ENCODE data around the gene KCNK7. TPM values are rescaled to one million over a fixed set of nuclear protein-coding genes. Genes with fewer than 3 reads are reported as not detected.

Gene KCNK7
- total and polyA plus RNA-seq, 2 donors (not counting 3 experiments of a cell fraction or from before 2014, with no cell fraction given), result 0.17 to 0.60 TPM

- POLR2A ChIA-PET, result no interaction called here
- Histone ChIP-seq H3K27me3 (ENCODE audit: control insufficient read depth in 2 of 2, insufficient read depth in 2 of 2, low read length in 2 of 2) (no peaks in the 10 kb centered on the region), H3K9ac (replicated peaks; ENCODE audit: extremely low read depth, insufficient read depth, low read length) (no peak overlapping the region), H3K36me3 (ENCODE audit: control insufficient read depth in 2 of 2, extremely low read depth in 1 of 2, insufficient read depth in 2 of 2, low read length in 2 of 2) (no peaks in the 10 kb centered on the region), H3K27ac (ENCODE audit: insufficient read depth, low read depth, low read length) (no peak overlapping the region), H3K4me2 (ENCODE audit: insufficient read depth, low read length) (no peak overlapping the region), H4K20me1 (replicated peaks; ENCODE audit: control insufficient read depth, extremely low read depth, insufficient read depth, low read length) (no peaks in the 10 kb centered on the region), H3K9me1 (replicated peaks; ENCODE audit: control insufficient read depth, extremely low read depth, insufficient read depth, low read length) (no peaks in the 10 kb centered on the region), H3K4me1 (ENCODE audit: control insufficient read depth, extremely low read depth, insufficient read depth, low read length) (peaks cover 20% of the 10 kb centered on the region), H2AFZ (ENCODE audit: low read depth, low read length) (no peak overlapping the region), H3K4me3 (replicated peaks in 1 of 3; ENCODE audit: insufficient read depth in 1 of 3, low read depth in 1 of 3, low read length in 3 of 3) (no peak overlapping the region), H3K9me3 (replicated peaks; ENCODE audit: control insufficient read depth, insufficient read depth, low read length) (no peaks in the 10 kb centered on the region), H3K79me2 (ENCODE audit: control insufficient read depth, insufficient read depth, low read length) (no peaks in the 10 kb centered on the region)
- TF ChIP-seq EZH2 (IDR thresholded peaks at IDR 0.05; ENCODE audit: borderline replicate concordance, low read depth, low read length, severe bottlenecking) (no peak), MYC (IDR thresholded peaks at IDR 0.05; ENCODE audit: low read depth, low read length) (no peak), GATA2 (IDR thresholded peaks at IDR 0.05; ENCODE audit: insufficient read depth, insufficient read length, low read depth, low read length) (no peak), JUN (IDR thresholded peaks at IDR 0.05; ENCODE audit: borderline replicate concordance, insufficient read depth, insufficient read length, low read depth) (no peak), POLR2A (IDR thresholded peaks at IDR 0.05; ENCODE audit: low read depth, low read length) (no peak), POLR2AphosphoS5 (IDR thresholded peaks at IDR 0.05; ENCODE audit: insufficient read depth, low read depth, low read length) (no peak), CTCF (IDR thresholded peaks at IDR 0.05; ENCODE audit: extremely low read depth in 1 of 2, insufficient read depth in 1 of 2, low read depth in 1 of 2, low read length in 2 of 2) (no peak), FOS (IDR thresholded peaks at IDR 0.05; ENCODE audit: borderline replicate concordance, insufficient read depth, low read length) (no peak), MAX (IDR thresholded peaks at IDR 0.05; ENCODE audit: insufficient read depth, insufficient read length) (no peak)
- CTCF ChIA-PET, result no interaction called here
- no TSS peak for BruUV-seq (replicated peaks)
- dilution Hi-C loops (cut with MboI; ENCODE audit: extremely low pct_ligation_motif_present, low sequenced_read_pairs) (no loop called here), intact Hi-C loops (cut with micrococcal nuclease) (no loop called here)
- FAIRE-seq, result no peak
- DNase-seq (ENCODE audit: low read depth, low spot score), result no peak
These were observed 15.4 kb downstream of the KCNK7 start for GRCh38 chr11:65580031-65580692.

Measured in endothelial cell of umbilical vein (primary cell).